ENCODE measurements around the gene RPL32. TPM values are rescaled to one million over a fixed set of nuclear protein-coding genes. Genes with fewer than 3 reads are reported as not detected.
A peak's percentile ranks its signal among the peaks of the same experiment; 100 is the strongest.
"Not testable (repeated sequence)": the region's sequence is repeated elsewhere in the genome, so short reads cannot be mapped to it uniquely, and the experiment has no call there.

The RPL32 gene
- total RNA-seq, 4 donors from 2014 or later = 510 to 893 (median 747) TPM

GRCh38 chr3:12840591-12841148 is 695 bp downstream of the RPL32 start:
- TF ChIP-seq CTCF (IDR thresholded peaks at IDR 0.05) = no peak
- TF ChIP-seq EP300 (IDR thresholded peaks at IDR 0.05) = no peak
- TF ChIP-seq POLR2A (IDR thresholded peaks at IDR 0.05) = no peak
- peak overlapping the region; percentile 74 to 93 (median 88) for H3K4me3 ChIP-seq
- peaks cover 0 to 44% (median 4%) of the 10 kb centered on the region in 3 donors for H3K36me3 ChIP-seq

GRCh38 chr3:12840148-12840547 is 1.2 kb downstream of the RPL32 start:
- not testable (repeated sequence) for H3K9me3 ChIP-seq; H3K27me3 ChIP-seq; DNase-seq (ENCODE audit: low spot score in 2 of 2)
- Histone ChIP-seq H3K27ac (peak overlapping the region in 3 of 4 donors; percentile 87 to 96 (median 90)), H3K36me3 (peaks cover 0 to 49% (median 5%) of the 10 kb centered on the region in 3 donors), H3K4me3 (peak overlapping the region; percentile 74 to 93 (median 88)), H3K4me1 (peaks cover 0 to 43% (median 18%) of the 10 kb centered on the region in 4 donors)
- 50 to 59% methylated on average over 8 to 10 of the region's 10 CpGs for WGBS, 2 donors

More at GRCh38 chr3:12840591-12841148, 695 bp downstream of the RPL32 start:
- DNase-seq (ENCODE audit: low spot score in 2 of 2) = no peak
- Histone ChIP-seq H3K27ac (peak overlapping the region; percentile 87 to 96 (median 93)), H3K27me3 (no peaks in the 10 kb centered on the region), H3K4me1 (peaks cover 0 to 43% (median 18%) of the 10 kb centered on the region in 4 donors), H3K9me3 (no peaks in the 10 kb centered on the region)
- 8 to 10% methylated on average over 13 to 18 of the region's 18 CpGs for WGBS, 2 donors

- WGBS, 2 donors = 74 to 77% methylated on average over 11 of the region's 11 CpGs
- no peak for DNase-seq (ENCODE audit: low spot score in 2 of 2)
- Histone ChIP-seq H3K4me1 (peaks cover 0 to 43% (median 18%) of the 10 kb centered on the region in 4 donors), H3K27me3 (no peaks in the 10 kb centered on the region), H3K9me3 (no peaks in the 10 kb centered on the region), H3K36me3 (peaks cover 0 to 57% (median 5%) of the 10 kb centered on the region in 3 donors), H3K27ac (peak overlapping the region in 1 of 4 donors; percentile 87), H3K4me3 (peak overlapping the region in 2 of 4 donors; percentile 74 to 93)
- TF ChIP-seq EP300 (IDR thresholded peaks at IDR 0.05) (no peak), CTCF (IDR thresholded peaks at IDR 0.05) (no peak), POLR2A (IDR thresholded peaks at IDR 0.05) (no peak)
Measured at GRCh38 chr3:12839156-12839946, 2.0 kb downstream of the RPL32 start.

GRCh38 chr3:12838179-12838965 is 3.0 kb downstream of the RPL32 start:
- TF ChIP-seq EP300 (IDR thresholded peaks at IDR 0.05) = no peak
- TF ChIP-seq CTCF (IDR thresholded peaks at IDR 0.05) = no peak
- no peak for TF ChIP-seq POLR2A (IDR thresholded peaks at IDR 0.05)
- Histone ChIP-seq H3K4me1 (peaks cover 0 to 43% (median 18%) of the 10 kb centered on the region in 4 donors), H3K27ac (no peak overlapping the region), H3K36me3 (peaks cover 0 to 67% (median 9%) of the 10 kb centered on the region in 3 donors), H3K9me3 (no peaks in the 10 kb centered on the region), H3K4me3 (no peak overlapping the region), H3K27me3 (no peaks in the 10 kb centered on the region)
- DNase-seq (ENCODE audit: low spot score in 2 of 2) = no peak
- WGBS, 2 donors = 72 to 73% methylated on average over 13 of the region's 13 CpGs

- H3K36me3 ChIP-seq = peaks cover 0 to 76% (median 9%) of the 10 kb centered on the region in 3 donors
- no peak overlapping the region for H3K4me3 ChIP-seq
- no peak overlapping the region for H3K27ac ChIP-seq
Measured at GRCh38 chr3:12837295-12837986, 3.9 kb downstream of the RPL32 start.

More at GRCh38 chr3:12837295-12837986, 3.9 kb downstream of the RPL32 start:
- H3K27me3 ChIP-seq = no peaks in the 10 kb centered on the region
- no peaks in the 10 kb centered on the region for H3K9me3 ChIP-seq
- WGBS, 2 donors = 67% methylated on average over 6 of the region's 6 CpGs
- no peak for DNase-seq (ENCODE audit: low spot score in 2 of 2)
- TF ChIP-seq CTCF (IDR thresholded peaks at IDR 0.05) (no peak), POLR2A (IDR thresholded peaks at IDR 0.05) (no peak)
- H3K4me1 ChIP-seq = peaks cover 0 to 43% (median 18%) of the 10 kb centered on the region in 4 donors
